ENCODE results near the gene ITGAV. TPM values are rescaled to one million over a fixed set of nuclear protein-coding genes. Genes with fewer than 3 reads are reported as not detected.

ITGAV gene
- total RNA-seq, 4 donors from 2014 or later = 27.1 to 60.1 (median 45.1) TPM

- intact Hi-C loops (cut with DNase I) = no loop called here
- WGBS, 2 donors = 25 to 30% methylated on average over 11 to 14 of the region's 14 CpGs
Observed at GRCh38 chr2:186588940-186589611, 780 bp upstream of the ITGAV start.

GRCh38 chr2:186590350-186590758 lies 498 bp downstream of the ITGAV start:
- H3K27ac ChIP-seq = peak overlapping the region; percentile 93 to 98 (median 95)
- H3K9me3 ChIP-seq = no peaks in the 10 kb centered on the region
- intact Hi-C loops (cut with DNase I) = no loop called here
- no peaks in the 10 kb centered on the region for H3K36me3 ChIP-seq
- 0% methylated on average over 4 to 11 of the region's 32 CpGs for WGBS, 2 donors
- no peaks in the 10 kb centered on the region for H3K27me3 ChIP-seq
- H3K4me3 ChIP-seq = peak overlapping the region; percentile 79 to 98 (median 87)
- peaks cover 17 to 57% (median 27%) of the 10 kb centered on the region in 3 donors for H3K4me1 ChIP-seq
- peak in 1 of 6 experiments; percentile 23 for TF ChIP-seq CTCF (IDR thresholded peaks at IDR 0.05)
- TF ChIP-seq POLR2A (IDR thresholded peaks at IDR 0.05) = no peak
- no peak for DNase-seq

More at GRCh38 chr2:186588940-186589611, 780 bp upstream of the ITGAV start:
- TF ChIP-seq CTCF (IDR thresholded peaks at IDR 0.05) (no peak), POLR2A (IDR thresholded peaks at IDR 0.05) (no peak)
- no peak for DNase-seq
- Histone ChIP-seq H3K9me3 (no peaks in the 10 kb centered on the region), H3K4me3 (peak overlapping the region; percentile 79 to 98 (median 87)), H3K27ac (peak overlapping the region; percentile 93 to 98 (median 95)), H3K4me1 (peaks cover 13 to 44% (median 19%) of the 10 kb centered on the region in 3 donors), H3K27me3 (no peaks in the 10 kb centered on the region), H3K36me3 (no peaks in the 10 kb centered on the region)

- peak overlapping the region; percentile 93 to 98 (median 95) for H3K27ac ChIP-seq
- H3K27me3 ChIP-seq = no peaks in the 10 kb centered on the region
Observed at GRCh38 chr2:186590759-186591505, 1.1 kb downstream of the ITGAV start.

GRCh38 chr2:186591506-186591890 lies 1.6 kb downstream of the ITGAV start:
- Histone ChIP-seq H3K27ac (peak overlapping the region; percentile 93 to 98 (median 95)), H3K27me3 (no peaks in the 10 kb centered on the region), H3K36me3 (no peaks in the 10 kb centered on the region), H3K4me1 (peaks cover 17 to 68% (median 32%) of the 10 kb centered on the region in 3 donors), H3K9me3 (no peaks in the 10 kb centered on the region), H3K4me3 (peak overlapping the region; percentile 79 to 98 (median 87))
- 6 to 16% methylated on average over 3 of the region's 3 CpGs for WGBS, 2 donors
- TF ChIP-seq POLR2A (IDR thresholded peaks at IDR 0.05) (no peak), CTCF (IDR thresholded peaks at IDR 0.05) (no peak)
- no peak for DNase-seq
- intact Hi-C loops (cut with DNase I) = no loop called here

More at GRCh38 chr2:186590759-186591505, 1.1 kb downstream of the ITGAV start:
- Histone ChIP-seq H3K4me3 (peak overlapping the region; percentile 79 to 98 (median 87)), H3K36me3 (no peaks in the 10 kb centered on the region), H3K4me1 (peaks cover 17 to 63% (median 30%) of the 10 kb centered on the region in 3 donors), H3K9me3 (no peaks in the 10 kb centered on the region)
- no peak for DNase-seq
- no peak for TF ChIP-seq POLR2A (IDR thresholded peaks at IDR 0.05)
- TF ChIP-seq CTCF (IDR thresholded peaks at IDR 0.05) = no peak
- WGBS, 2 donors = 0 to 1% methylated on average over 17 of the region's 17 CpGs
- intact Hi-C loops (cut with DNase I) = no loop called here
